WI38 (cell line): ENCODE data around the gene RBBP4.
"Not testable (repeated sequence)": the region's sequence is repeated elsewhere in the genome, so short reads cannot be mapped to it uniquely, and the experiment has no call there.

Experiments used
- H3K4me3 ChIP-seq: 2 replicates; pipeline ENCODE4 v1.5.1; 2011; ENCODE audit warnings: low read depth, mild to moderate bottlenecking, control low read depth, low read length
- CTCF ChIP-seq: IDR thresholded peaks from 2 replicates; pipeline ENCODE4 v1.5.1; 2012; ENCODE audit warnings: low read depth, mild to moderate bottlenecking, control low read depth, low read length

Gene RBBP4

DNA sequence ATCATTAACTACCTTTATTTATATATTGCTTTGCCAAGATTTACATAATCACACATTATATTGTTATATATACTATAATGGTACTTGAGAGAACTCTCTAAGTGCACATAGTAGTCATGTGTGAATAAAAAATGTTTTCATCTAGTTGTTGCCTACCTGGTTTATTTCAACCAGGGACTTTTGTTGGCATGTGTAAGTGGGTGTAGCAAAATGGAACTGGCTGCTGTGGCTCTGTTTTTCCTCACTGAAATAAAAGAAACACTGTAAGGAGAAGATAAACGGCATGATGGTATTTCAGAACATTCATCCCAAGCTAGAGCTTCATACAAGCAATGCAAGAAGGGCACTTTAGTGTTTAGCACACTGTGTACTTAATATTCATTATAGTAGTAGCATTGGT is 14.9 kb downstream of the RBBP4 start:
- no peak for TF ChIP-seq CTCF
- H3K4me3 ChIP-seq: no peak overlapping the region

- TF ChIP-seq CTCF: no peak
- H3K4me3 ChIP-seq: no peak overlapping the region
These were observed 16.0 kb downstream of the RBBP4 start for GRCh38 chr1:32666901-32667566.

GRCh38 chr1:32668716-32669115 is 17.7 kb downstream of the RBBP4 start:
- not testable (repeated sequence) for H3K4me3 ChIP-seq

DNA sequence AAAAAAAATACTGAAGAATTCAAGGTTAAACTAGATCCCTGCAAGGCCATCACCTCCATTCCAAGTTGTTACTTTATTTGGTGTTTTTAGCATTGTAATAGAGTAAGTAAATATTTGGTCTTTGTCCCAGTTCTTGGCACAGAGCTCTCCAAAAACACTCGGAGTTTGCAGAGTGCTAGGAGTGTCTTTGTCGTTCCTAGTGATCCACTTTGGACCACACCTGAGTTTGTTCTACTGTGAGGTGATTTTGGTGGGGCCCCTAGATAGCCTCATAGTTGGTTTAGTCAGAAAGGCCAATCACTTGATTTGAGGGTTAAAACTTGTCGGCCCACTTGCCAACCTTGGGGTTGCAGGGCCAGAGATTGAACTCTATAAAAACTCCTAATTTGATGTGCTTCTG is 25.9 kb downstream of the RBBP4 start:
- H3K4me3 ChIP-seq: no peak overlapping the region
- no peak for TF ChIP-seq CTCF

GRCh38 chr1:32679993-32680392 is 29.0 kb downstream of the RBBP4 start:
- not testable (repeated sequence) for H3K4me3 ChIP-seq

GRCh38 chr1:32680642-32681041 is 29.6 kb downstream of the RBBP4 start:
- no peak overlapping the region for H3K4me3 ChIP-seq
- no peak for TF ChIP-seq CTCF

DNA sequence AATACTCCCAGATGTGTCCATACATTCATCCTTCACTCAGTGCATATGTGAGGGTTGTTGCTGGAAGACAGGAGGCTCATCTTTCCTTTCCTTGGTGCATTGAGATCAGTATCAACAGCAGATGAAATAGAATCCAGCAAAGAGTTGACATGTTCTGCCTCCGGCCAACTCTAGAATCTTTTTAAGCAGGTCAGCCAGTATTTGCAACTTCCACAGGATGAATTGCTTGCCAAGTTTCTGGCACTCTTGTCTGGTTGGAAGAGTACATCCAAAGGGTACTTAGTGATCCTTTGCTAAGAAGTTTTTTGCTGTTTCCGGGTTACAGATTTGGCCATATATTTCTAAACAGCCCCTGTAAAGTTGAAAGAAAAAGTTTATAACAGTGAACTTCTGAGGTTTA is 30.5 kb downstream of the RBBP4 start:
- no peak overlapping the region for H3K4me3 ChIP-seq
- TF ChIP-seq CTCF: no peak

- H3K4me3 ChIP-seq: no peak overlapping the region
These were observed 31.0 kb downstream of the RBBP4 start for GRCh38 chr1:32681999-32682398.

More at GRCh38 chr1:32681999-32682398, 31.0 kb downstream of the RBBP4 start:
- no peak for TF ChIP-seq CTCF
